K562 (cell line): ENCODE measurements around the gene PI4KA. TPM values are rescaled to one million over a fixed set of nuclear protein-coding genes. Genes with fewer than 3 reads are reported as not detected.

Source experiments
- ASH1L ChIP-seq: fragments of 450-650 bp; IDR thresholded peaks from 2 replicates; pipeline ENCODE4 v1.6.1; 2018; ENCODE audit warnings: borderline replicate concordance, mild to moderate bottlenecking, low read depth; ENCODE audit not compliant: partially characterized antibody
- BRD9 ChIP-seq: fragments of 450-650 bp; IDR thresholded peaks from 2 replicates; pipeline ENCODE4 v1.6.1; 2018; ENCODE audit warnings: low read depth; ENCODE audit not compliant: partially characterized antibody
- CBX8 ChIP-seq: fragments of 200-600 bp; sonication (generic); IDR thresholded peaks from 2 replicates; pipeline ENCODE4 v1.6.1; 2012; ENCODE audit warnings: borderline replicate concordance, mixed run types, low read depth, mild to moderate bottlenecking, moderate library complexity, mixed read lengths, low read length, control low read depth, inconsistent platforms; ENCODE audit not compliant: poor library complexity, severe bottlenecking; ENCODE audit errors: extremely low read depth
- PHB2 ChIP-seq: fragments of 450-650 bp; IDR thresholded peaks from 2 replicates; pipeline ENCODE4 v1.6.1; 2017; ENCODE audit warnings: low read depth
- RBM15 ChIP-seq: fragments of 200-400 bp; formaldehyde crosslinking; IDR thresholded peaks from 2 replicates; pipeline ENCODE4 v1.6.1; 2018; ENCODE audit warnings: mild to moderate bottlenecking, low read length, moderate library complexity; ENCODE audit not compliant: insufficient read depth
- ZFP1 ChIP-seq: fragments of 450-650 bp; formaldehyde crosslinking; IDR thresholded peaks from 2 replicates; pipeline ENCODE4 v1.4.0; 2020; ENCODE audit warnings: mild to moderate bottlenecking, mixed read lengths
- ZNF12 ChIP-seq: sonication (generic); formaldehyde crosslinking; IDR thresholded peaks from 2 replicates; pipeline ENCODE4 v1.4.0; 2020; ENCODE audit warnings: mild to moderate bottlenecking, missing genetic modification reagents
- ZNF124 ChIP-seq: sonication (generic); formaldehyde crosslinking; IDR thresholded peaks from 2 replicates; pipeline ENCODE4 v1.8.1; 2022; ENCODE audit warnings: missing genetic modification reagents
- ZNF197 ChIP-seq: fragments of 200-800 bp; sonication (Bioruptor generic); IDR thresholded peaks from 2 replicates; pipeline ENCODE4 v1.6.1; 2016; ENCODE audit warnings: low read depth, missing genetic modification characterization, missing compliant biosample characterization
- ZNF551 ChIP-seq: fragments of 250-450 bp; sonication (Bioruptor Pico); IDR thresholded peaks from 2 replicates; pipeline ENCODE4 v1.5.0; 2021; ENCODE audit warnings: mild to moderate bottlenecking, moderate library complexity
- polyA plus RNA-seq, 8 experiments: library from polyadenylated mRNA; depleted of rRNA in 4 of 8; stranded (reverse) in 5 of 8; unstranded in 3 of 8; fragments of >200 nt; fragmentation: Nextera tagmentation in 2 of 8; fragmentation: Illumina TruSeq in 1 of 8; extraction: Ambion mirVana in 2 of 8; extraction: Trizol in 1 of 8; gene quantifications; 2 replicates each; pipeline versions ENCODE4 v1.2.1 to v1.2.3, GENCODE V29; 2011 to 2014; ENCODE audit warnings: inconsistent platforms in 1 of 8, missing spikeins in 1 of 8
- total RNA-seq, 7 experiments: library from RNA; depleted of rRNA in 6 of 7; stranded (reverse); fragments of >200 nt in 6 of 7; fragmentation: Illumina TruSeq in 2 of 7; extraction: Trizol in 2 of 7; gene quantifications; 2 replicates each; pipeline versions ENCODE4 v1.2.1 to v1.2.3, GENCODE V29; 2011 to 2021; ENCODE audit warnings: low replicate concordance in 1 of 7
- TF ChIP-seq, protein P1 (sequence below): fragments of 450-650 bp; IDR thresholded peaks from 2 replicates; pipeline ENCODE4 v1.6.1; 2016; ENCODE audit warnings: mild to moderate bottlenecking, moderate library complexity
- TF ChIP-seq, protein P2 (sequence below): fragments of 250-450 bp; sonication (Bioruptor Pico); IDR thresholded peaks from 2 replicates; pipeline ENCODE4 v1.5.0; 2021; ENCODE audit warnings: mild to moderate bottlenecking, borderline replicate concordance
- TF ChIP-seq, protein P3 (sequence below): IDR thresholded peaks from 2 replicates; pipeline ENCODE4 v1.6.1; 2011; ENCODE audit not compliant: insufficient read length; ENCODE audit errors: extremely low read depth

PI4KA gene
- total and polyA plus RNA-seq, 9 of the 15 experiments (the other 6 are each of a cell fraction or from before 2014, with no cell fraction given): 7.3 to 187 (median 84.7) TPM

GRCh38 chr22:20677684-20678242 lies 180.8 kb downstream of the PI4KA start (continued):
- TF ChIP-seq, protein P1, sequence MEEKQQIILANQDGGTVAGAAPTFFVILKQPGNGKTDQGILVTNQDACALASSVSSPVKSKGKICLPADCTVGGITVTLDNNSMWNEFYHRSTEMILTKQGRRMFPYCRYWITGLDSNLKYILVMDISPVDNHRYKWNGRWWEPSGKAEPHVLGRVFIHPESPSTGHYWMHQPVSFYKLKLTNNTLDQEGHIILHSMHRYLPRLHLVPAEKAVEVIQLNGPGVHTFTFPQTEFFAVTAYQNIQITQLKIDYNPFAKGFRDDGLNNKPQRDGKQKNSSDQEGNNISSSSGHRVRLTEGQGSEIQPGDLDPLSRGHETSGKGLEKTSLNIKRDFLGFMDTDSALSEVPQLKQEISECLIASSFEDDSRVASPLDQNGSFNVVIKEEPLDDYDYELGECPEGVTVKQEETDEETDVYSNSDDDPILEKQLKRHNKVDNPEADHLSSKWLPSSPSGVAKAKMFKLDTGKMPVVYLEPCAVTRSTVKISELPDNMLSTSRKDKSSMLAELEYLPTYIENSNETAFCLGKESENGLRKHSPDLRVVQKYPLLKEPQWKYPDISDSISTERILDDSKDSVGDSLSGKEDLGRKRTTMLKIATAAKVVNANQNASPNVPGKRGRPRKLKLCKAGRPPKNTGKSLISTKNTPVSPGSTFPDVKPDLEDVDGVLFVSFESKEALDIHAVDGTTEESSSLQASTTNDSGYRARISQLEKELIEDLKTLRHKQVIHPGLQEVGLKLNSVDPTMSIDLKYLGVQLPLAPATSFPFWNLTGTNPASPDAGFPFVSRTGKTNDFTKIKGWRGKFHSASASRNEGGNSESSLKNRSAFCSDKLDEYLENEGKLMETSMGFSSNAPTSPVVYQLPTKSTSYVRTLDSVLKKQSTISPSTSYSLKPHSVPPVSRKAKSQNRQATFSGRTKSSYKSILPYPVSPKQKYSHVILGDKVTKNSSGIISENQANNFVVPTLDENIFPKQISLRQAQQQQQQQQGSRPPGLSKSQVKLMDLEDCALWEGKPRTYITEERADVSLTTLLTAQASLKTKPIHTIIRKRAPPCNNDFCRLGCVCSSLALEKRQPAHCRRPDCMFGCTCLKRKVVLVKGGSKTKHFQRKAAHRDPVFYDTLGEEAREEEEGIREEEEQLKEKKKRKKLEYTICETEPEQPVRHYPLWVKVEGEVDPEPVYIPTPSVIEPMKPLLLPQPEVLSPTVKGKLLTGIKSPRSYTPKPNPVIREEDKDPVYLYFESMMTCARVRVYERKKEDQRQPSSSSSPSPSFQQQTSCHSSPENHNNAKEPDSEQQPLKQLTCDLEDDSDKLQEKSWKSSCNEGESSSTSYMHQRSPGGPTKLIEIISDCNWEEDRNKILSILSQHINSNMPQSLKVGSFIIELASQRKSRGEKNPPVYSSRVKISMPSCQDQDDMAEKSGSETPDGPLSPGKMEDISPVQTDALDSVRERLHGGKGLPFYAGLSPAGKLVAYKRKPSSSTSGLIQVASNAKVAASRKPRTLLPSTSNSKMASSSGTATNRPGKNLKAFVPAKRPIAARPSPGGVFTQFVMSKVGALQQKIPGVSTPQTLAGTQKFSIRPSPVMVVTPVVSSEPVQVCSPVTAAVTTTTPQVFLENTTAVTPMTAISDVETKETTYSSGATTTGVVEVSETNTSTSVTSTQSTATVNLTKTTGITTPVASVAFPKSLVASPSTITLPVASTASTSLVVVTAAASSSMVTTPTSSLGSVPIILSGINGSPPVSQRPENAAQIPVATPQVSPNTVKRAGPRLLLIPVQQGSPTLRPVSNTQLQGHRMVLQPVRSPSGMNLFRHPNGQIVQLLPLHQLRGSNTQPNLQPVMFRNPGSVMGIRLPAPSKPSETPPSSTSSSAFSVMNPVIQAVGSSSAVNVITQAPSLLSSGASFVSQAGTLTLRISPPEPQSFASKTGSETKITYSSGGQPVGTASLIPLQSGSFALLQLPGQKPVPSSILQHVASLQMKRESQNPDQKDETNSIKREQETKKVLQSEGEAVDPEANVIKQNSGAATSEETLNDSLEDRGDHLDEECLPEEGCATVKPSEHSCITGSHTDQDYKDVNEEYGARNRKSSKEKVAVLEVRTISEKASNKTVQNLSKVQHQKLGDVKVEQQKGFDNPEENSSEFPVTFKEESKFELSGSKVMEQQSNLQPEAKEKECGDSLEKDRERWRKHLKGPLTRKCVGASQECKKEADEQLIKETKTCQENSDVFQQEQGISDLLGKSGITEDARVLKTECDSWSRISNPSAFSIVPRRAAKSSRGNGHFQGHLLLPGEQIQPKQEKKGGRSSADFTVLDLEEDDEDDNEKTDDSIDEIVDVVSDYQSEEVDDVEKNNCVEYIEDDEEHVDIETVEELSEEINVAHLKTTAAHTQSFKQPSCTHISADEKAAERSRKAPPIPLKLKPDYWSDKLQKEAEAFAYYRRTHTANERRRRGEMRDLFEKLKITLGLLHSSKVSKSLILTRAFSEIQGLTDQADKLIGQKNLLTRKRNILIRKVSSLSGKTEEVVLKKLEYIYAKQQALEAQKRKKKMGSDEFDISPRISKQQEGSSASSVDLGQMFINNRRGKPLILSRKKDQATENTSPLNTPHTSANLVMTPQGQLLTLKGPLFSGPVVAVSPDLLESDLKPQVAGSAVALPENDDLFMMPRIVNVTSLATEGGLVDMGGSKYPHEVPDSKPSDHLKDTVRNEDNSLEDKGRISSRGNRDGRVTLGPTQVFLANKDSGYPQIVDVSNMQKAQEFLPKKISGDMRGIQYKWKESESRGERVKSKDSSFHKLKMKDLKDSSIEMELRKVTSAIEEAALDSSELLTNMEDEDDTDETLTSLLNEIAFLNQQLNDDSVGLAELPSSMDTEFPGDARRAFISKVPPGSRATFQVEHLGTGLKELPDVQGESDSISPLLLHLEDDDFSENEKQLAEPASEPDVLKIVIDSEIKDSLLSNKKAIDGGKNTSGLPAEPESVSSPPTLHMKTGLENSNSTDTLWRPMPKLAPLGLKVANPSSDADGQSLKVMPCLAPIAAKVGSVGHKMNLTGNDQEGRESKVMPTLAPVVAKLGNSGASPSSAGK: 0 out of 2 replicates have a peak, but pooled peaks have one; percentile 35
- TF ChIP-seq RBM15: no peak
- TF ChIP-seq BRD9: no peak
- peak; percentile 15 for TF ChIP-seq ASH1L
- TF ChIP-seq, protein P2, sequence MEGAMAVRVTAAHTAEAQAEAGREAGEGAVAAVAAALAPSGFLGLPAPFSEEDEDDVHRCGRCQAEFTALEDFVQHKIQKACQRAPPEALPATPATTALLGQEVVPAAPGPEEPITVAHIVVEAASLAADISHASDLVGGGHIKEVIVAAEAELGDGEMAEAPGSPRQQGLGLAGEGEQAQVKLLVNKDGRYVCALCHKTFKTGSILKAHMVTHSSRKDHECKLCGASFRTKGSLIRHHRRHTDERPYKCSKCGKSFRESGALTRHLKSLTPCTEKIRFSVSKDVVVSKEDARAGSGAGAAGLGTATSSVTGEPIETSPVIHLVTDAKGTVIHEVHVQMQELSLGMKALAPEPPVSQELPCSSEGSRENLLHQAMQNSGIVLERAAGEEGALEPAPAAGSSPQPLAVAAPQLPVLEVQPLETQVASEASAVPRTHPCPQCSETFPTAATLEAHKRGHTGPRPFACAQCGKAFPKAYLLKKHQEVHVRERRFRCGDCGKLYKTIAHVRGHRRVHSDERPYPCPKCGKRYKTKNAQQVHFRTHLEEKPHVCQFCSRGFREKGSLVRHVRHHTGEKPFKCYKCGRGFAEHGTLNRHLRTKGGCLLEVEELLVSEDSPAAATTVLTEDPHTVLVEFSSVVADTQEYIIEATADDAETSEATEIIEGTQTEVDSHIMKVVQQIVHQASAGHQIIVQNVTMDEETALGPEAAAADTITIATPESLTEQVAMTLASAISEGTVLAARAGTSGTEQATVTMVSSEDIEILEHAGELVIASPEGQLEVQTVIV (CRISPR knock-in tag): peak; percentile 54; the same call in 1 of the 2 replicates
- TF ChIP-seq CBX8: peak; percentile 96
- TF ChIP-seq, protein P3, sequence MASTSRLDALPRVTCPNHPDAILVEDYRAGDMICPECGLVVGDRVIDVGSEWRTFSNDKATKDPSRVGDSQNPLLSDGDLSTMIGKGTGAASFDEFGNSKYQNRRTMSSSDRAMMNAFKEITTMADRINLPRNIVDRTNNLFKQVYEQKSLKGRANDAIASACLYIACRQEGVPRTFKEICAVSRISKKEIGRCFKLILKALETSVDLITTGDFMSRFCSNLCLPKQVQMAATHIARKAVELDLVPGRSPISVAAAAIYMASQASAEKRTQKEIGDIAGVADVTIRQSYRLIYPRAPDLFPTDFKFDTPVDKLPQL: no peak
- no peak for TF ChIP-seq ZNF124 (CRISPR knock-in tag)
- TF ChIP-seq ZNF12: no peak
- TF ChIP-seq ZFP1 (CRISPR knock-in tag): no peak
- no peak for TF ChIP-seq PHB2
- TF ChIP-seq ZNF197 (CRISPR knock-in tag): no peak
- TF ChIP-seq ZNF551 (CRISPR knock-in tag): peak; percentile 60; the same call in 1 of the 2 replicates
